H7 (cell line): ENCODE results near the gene FRMPD4. TPM values are rescaled to one million over a fixed set of nuclear protein-coding genes. Genes with fewer than 3 reads are reported as not detected.

Source experiments
- DNase-seq: peaks from one replicate; pipeline ENCODE4 v3.0.0; 2012
- H3K27me3 ChIP-seq: 2 replicates; pipeline ENCODE4 v1.6.0; 2011; ENCODE audit warnings: mild to moderate bottlenecking, low read length; ENCODE audit not compliant: control insufficient read depth, insufficient read depth
- H3K36me3 ChIP-seq: replicated peaks from 2 replicates; pipeline ENCODE4 v1.5.1; 2011; ENCODE audit warnings: low read length; ENCODE audit not compliant: control insufficient read depth, insufficient read depth
- H3K4me3 ChIP-seq: 2 replicates; pipeline ENCODE4 v1.5.1; 2011; ENCODE audit warnings: low read depth, mild to moderate bottlenecking, control low read depth, low read length, moderate library complexity; ENCODE audit not compliant: insufficient read depth
- total RNA-seq: library from RNA; depleted of rRNA; stranded (reverse); fragments of >200 nt; shearing (Covaris generic); gene quantifications from 2 replicates; pipeline ENCODE4 v1.2.3, GENCODE V29; 2014

The FRMPD4 gene
- total RNA-seq, 1 experiment from 2014 or later, result 2.6 TPM

GRCh38 chrX:12570859-12571501 is 432.7 kb downstream of the FRMPD4 start:
- no peak for DNase-seq
- H3K27me3 ChIP-seq, result no peaks in the 10 kb centered on the region
- H3K36me3 ChIP-seq, result no peaks in the 10 kb centered on the region
- no peak overlapping the region for H3K4me3 ChIP-seq

DNA sequence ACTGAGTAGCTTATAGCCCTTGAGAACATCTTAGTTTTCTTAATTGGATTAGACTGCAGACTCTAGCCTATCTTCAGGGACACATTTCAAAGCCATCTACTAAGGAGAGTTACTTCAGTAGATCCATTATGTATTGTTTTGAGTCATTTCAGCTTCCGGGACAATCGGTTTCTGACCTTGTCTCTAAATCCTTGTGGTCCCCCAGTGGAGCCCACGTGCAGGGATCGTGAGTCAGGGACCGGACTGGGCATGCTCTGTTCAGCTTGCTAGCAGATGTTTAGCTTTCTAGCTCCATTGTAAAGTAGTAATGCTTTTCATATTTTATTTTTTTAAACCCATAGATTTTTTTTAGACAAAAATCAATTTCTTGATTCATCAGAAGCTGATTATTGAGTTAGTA is 441.0 kb downstream of the FRMPD4 start:
- no peaks in the 10 kb centered on the region for H3K36me3 ChIP-seq
- no peaks in the 10 kb centered on the region for H3K27me3 ChIP-seq
- no peak overlapping the region for H3K4me3 ChIP-seq
- DNase-seq, result no peak

- H3K36me3 ChIP-seq, result no peaks in the 10 kb centered on the region
- no peak for DNase-seq
- H3K4me3 ChIP-seq, result no peak overlapping the region
- no peaks in the 10 kb centered on the region for H3K27me3 ChIP-seq
Observed at GRCh38 chrX:12580548-12580947, 442.3 kb downstream of the FRMPD4 start.

- H3K27me3 ChIP-seq, result no peaks in the 10 kb centered on the region
- DNase-seq, result peak; percentile 39
- H3K4me3 ChIP-seq, result no peak overlapping the region
- no peaks in the 10 kb centered on the region for H3K36me3 ChIP-seq
Observed at GRCh38 chrX:12581546-12581945, 443.3 kb downstream of the FRMPD4 start.

GRCh38 chrX:12582649-12583048 is 444.4 kb downstream of the FRMPD4 start:
- no peak overlapping the region for H3K4me3 ChIP-seq
- no peaks in the 10 kb centered on the region for H3K36me3 ChIP-seq
- H3K27me3 ChIP-seq, result no peaks in the 10 kb centered on the region
- no peak for DNase-seq

- Histone ChIP-seq H3K36me3 (no peaks in the 10 kb centered on the region), H3K4me3 (no peak overlapping the region), H3K27me3 (no peaks in the 10 kb centered on the region)
- DNase-seq, result peak; percentile 33
Observed at GRCh38 chrX:12583543-12583942, 445.3 kb downstream of the FRMPD4 start.

GRCh38 chrX:12595720-12596119 is 457.4 kb downstream of the FRMPD4 start:
- H3K27me3 ChIP-seq, result no peaks in the 10 kb centered on the region
- no peaks in the 10 kb centered on the region for H3K36me3 ChIP-seq
- no peak overlapping the region for H3K4me3 ChIP-seq
- DNase-seq, result no peak

- Histone ChIP-seq H3K27me3 (no peaks in the 10 kb centered on the region), H3K4me3 (no peak overlapping the region), H3K36me3 (no peaks in the 10 kb centered on the region)
- no peak for DNase-seq
Observed at GRCh38 chrX:12610079-12610478, 471.8 kb downstream of the FRMPD4 start.

DNA sequence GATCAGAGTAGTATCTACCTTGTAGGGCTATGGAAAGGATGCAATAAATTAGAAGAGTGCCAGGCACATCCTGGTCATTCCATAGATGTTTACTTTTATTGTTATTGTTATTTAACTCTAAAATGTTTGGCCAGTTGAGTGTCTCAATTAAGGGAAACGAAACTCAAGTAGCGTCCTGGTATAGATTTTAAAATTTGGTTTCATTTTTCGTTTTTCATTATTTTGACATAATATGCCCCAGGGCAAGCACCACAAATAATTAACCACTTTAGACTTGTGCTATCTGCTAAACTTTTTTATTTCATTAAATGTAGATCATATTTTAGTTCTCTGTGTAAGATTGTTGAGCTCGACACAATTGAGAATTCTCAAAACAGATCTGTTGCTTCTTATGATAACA is 473.2 kb downstream of the FRMPD4 start:
- Histone ChIP-seq H3K4me3 (no peak overlapping the region), H3K27me3 (no peaks in the 10 kb centered on the region), H3K36me3 (no peaks in the 10 kb centered on the region)
- no peak for DNase-seq

GRCh38 chrX:12614266-12614665 is 476.0 kb downstream of the FRMPD4 start:
- no peak for DNase-seq
- H3K36me3 ChIP-seq, result no peaks in the 10 kb centered on the region
- no peak overlapping the region for H3K4me3 ChIP-seq
- H3K27me3 ChIP-seq, result no peaks in the 10 kb centered on the region

GRCh38 chrX:12615061-12615460 is 476.8 kb downstream of the FRMPD4 start:
- H3K27me3 ChIP-seq, result no peaks in the 10 kb centered on the region

GRCh38 chrX:12617241-12617640 is 479.0 kb downstream of the FRMPD4 start:
- Histone ChIP-seq H3K4me3 (no peak overlapping the region), H3K27me3 (no peaks in the 10 kb centered on the region), H3K36me3 (no peaks in the 10 kb centered on the region)
- no peak for DNase-seq

More at GRCh38 chrX:12615061-12615460, 476.8 kb downstream of the FRMPD4 start:
- H3K4me3 ChIP-seq, result no peak overlapping the region
- DNase-seq, result no peak
- H3K36me3 ChIP-seq, result no peaks in the 10 kb centered on the region

- no peak for DNase-seq
- Histone ChIP-seq H3K4me3 (no peak overlapping the region), H3K36me3 (no peaks in the 10 kb centered on the region), H3K27me3 (no peaks in the 10 kb centered on the region)
Observed at GRCh38 chrX:12647230-12647629, 509.0 kb downstream of the FRMPD4 start.

GRCh38 chrX:12648995-12649394 is 510.7 kb downstream of the FRMPD4 start:
- DNase-seq, result no peak
- Histone ChIP-seq H3K4me3 (no peak overlapping the region), H3K36me3 (no peaks in the 10 kb centered on the region), H3K27me3 (no peaks in the 10 kb centered on the region)

- H3K4me3 ChIP-seq, result no peak overlapping the region
- H3K27me3 ChIP-seq, result no peaks in the 10 kb centered on the region
- no peaks in the 10 kb centered on the region for H3K36me3 ChIP-seq
- no peak for DNase-seq
Observed at GRCh38 chrX:12657433-12657832, 519.2 kb downstream of the FRMPD4 start.

- H3K27me3 ChIP-seq, result no peaks in the 10 kb centered on the region
- H3K4me3 ChIP-seq, result no peak overlapping the region
- DNase-seq, result no peak
- no peaks in the 10 kb centered on the region for H3K36me3 ChIP-seq
Observed at GRCh38 chrX:12657881-12658280, 519.6 kb downstream of the FRMPD4 start.
